Natural killer cell (primary cell): ENCODE data around the gene LYRM7. TPM values are rescaled to one million over a fixed set of nuclear protein-coding genes. Genes with fewer than 3 reads are reported as not detected.

Experiments used
- ATAC-seq, 3 donors: fragments of 150-1000 bp in 2 of 3; fragments of 200-7000 bp in 1 of 3; cut with Tn5 transposase; 1 replicate in 1 of 3; 2 replicates in 2 of 3; pipeline ENCODE4 v1.10.0; 2021; ENCODE audit warnings: mild to moderate bottlenecking in 2 of 3, moderate library complexity in 2 of 3
- DNase-seq, 2 donors: peaks; one replicate each; pipeline versions ENCODE4 v3.0.0 to v3.0.0-alpha.2; 2013 to 2021; ENCODE audit warnings: mixed read lengths in 1 of 2
- H3K27ac ChIP-seq: one replicate; pipeline ENCODE4 v1.5.1; 2013; ENCODE audit warnings: mild to moderate bottlenecking, low read length
- H3K27me3 ChIP-seq: one replicate; pipeline ENCODE4 v1.6.1; 2013; ENCODE audit warnings: low read length; ENCODE audit not compliant: control insufficient read depth, insufficient read depth
- H3K36me3 ChIP-seq: one replicate; pipeline ENCODE4 v1.6.1; 2013; ENCODE audit warnings: low read length; ENCODE audit not compliant: control insufficient read depth, insufficient read depth
- H3K4me1 ChIP-seq: one replicate; pipeline ENCODE4 v1.6.1; 2013; ENCODE audit warnings: low read length; ENCODE audit not compliant: control insufficient read depth, insufficient read depth
- H3K4me3 ChIP-seq: one replicate; pipeline ENCODE4 v1.5.1; 2013; ENCODE audit warnings: low read length
- H3K9me3 ChIP-seq: one replicate; pipeline ENCODE4 v1.6.1; 2013; ENCODE audit warnings: low read length; ENCODE audit not compliant: control insufficient read depth, insufficient read depth
- H3K27ac Mint-ChIP-seq, 2 donors: one replicate each; pipeline ENCODE4 v1.8.0; 2022; ENCODE audit warnings: mild to moderate bottlenecking in 2 of 2, mixed read lengths in 2 of 2, moderate library complexity in 1 of 2
- H3K27me3 Mint-ChIP-seq, 2 donors: one replicate each; pipeline ENCODE4 v1.8.0; 2022; ENCODE audit warnings: low read depth in 2 of 2, mixed read lengths in 2 of 2
- H3K36me3 Mint-ChIP-seq: one replicate; pipeline ENCODE4 v1.8.0; 2022; ENCODE audit warnings: mixed read lengths
- H3K4me1 Mint-ChIP-seq, 2 donors: one replicate each; pipeline ENCODE4 v1.8.0; 2022; ENCODE audit warnings: mixed read lengths in 2 of 2
- H3K4me3 Mint-ChIP-seq: one replicate; pipeline ENCODE4 v1.8.0; 2022; ENCODE audit warnings: mild to moderate bottlenecking, moderate library complexity, mixed read lengths
- H3K9me3 Mint-ChIP-seq, 2 donors: one replicate each; pipeline ENCODE4 v1.8.0; 2022; ENCODE audit warnings: mixed read lengths in 2 of 2
- CTCF ChIP-seq: fragments of 200-600 bp; IDR thresholded peaks from one replicate; pipeline ENCODE4 v1.8.0; 2022; ENCODE audit warnings: antibody characterized with exemption
- WGBS: methylation state at CpG from one replicate; pipeline ENCODE4 v1.1.7; 2013; ENCODE audit warnings: missing lambda C conversion rate; ENCODE audit not compliant: insufficient coverage; 5-methylcytosine and 5-hydroxymethylcytosine counted together
- intact Hi-C: fragments of 100-400 bp; cut with micrococcal nuclease; formaldehyde crosslinking; loops from one replicate; pipeline ENCODE4 v1.14.2; 2022
- total RNA-seq, 4 donors: library from RNA; stranded (reverse); fragments of 120-200 nt in 1 of 4; gene quantifications; one replicate each; pipeline versions ENCODE4 v1.2.3 to v1.2.4, GENCODE V29; 2013 to 2022

Gene LYRM7
- total RNA-seq, 3 donors from 2014 or later (not counting 1 experiment from before 2014, with no cell fraction given): 7.4 to 9.7 (median 7.6) TPM

GRCh38 chr5:131194725-131195124, 24.0 kb downstream of the LYRM7 start:
- Histone ChIP-seq H3K4me3 (no peak overlapping the region), H3K36me3 (peaks cover 2% of the 10 kb centered on the region), H3K4me1 (no peaks in the 10 kb centered on the region), H3K27ac (no peak overlapping the region), H3K9me3 (no peaks in the 10 kb centered on the region), H3K27me3 (no peaks in the 10 kb centered on the region)
- TF ChIP-seq CTCF: no peak
- no peaks in the 10 kb centered on the region for H3K9me3 Mint-ChIP-seq
- H3K36me3 Mint-ChIP-seq: no peaks in the 10 kb centered on the region
- no peak for DNase-seq
- H3K27me3 Mint-ChIP-seq: no peaks in the 10 kb centered on the region
- no peak for ATAC-seq
- intact Hi-C loops: no loop called here
- no peak overlapping the region for H3K27ac Mint-ChIP-seq
- no peaks in the 10 kb centered on the region for H3K4me1 Mint-ChIP-seq
- H3K4me3 Mint-ChIP-seq: no peak overlapping the region
- 96% methylated on average over 5 of the region's 5 CpGs for WGBS

- no peaks in the 10 kb centered on the region for H3K36me3 Mint-ChIP-seq
- no peaks in the 10 kb centered on the region for H3K4me1 Mint-ChIP-seq
- peaks cover 5% of the 10 kb centered on the region for H3K36me3 ChIP-seq
- H3K27me3 ChIP-seq: no peaks in the 10 kb centered on the region
- no peak for DNase-seq
- no peak for ATAC-seq
- no peak overlapping the region for H3K4me3 Mint-ChIP-seq
- TF ChIP-seq CTCF: no peak
- intact Hi-C loops: no loop called here
- H3K27me3 Mint-ChIP-seq: no peaks in the 10 kb centered on the region
- H3K9me3 ChIP-seq: no peaks in the 10 kb centered on the region
- H3K27ac Mint-ChIP-seq: peak overlapping the region in 1 of 2 donors; percentile 29
- H3K9me3 Mint-ChIP-seq: no peaks in the 10 kb centered on the region
- no peak overlapping the region for H3K27ac ChIP-seq
- H3K4me3 ChIP-seq: no peak overlapping the region
- H3K4me1 ChIP-seq: no peaks in the 10 kb centered on the region
These were observed 25.0 kb downstream of the LYRM7 start for GRCh38 chr5:131195696-131196095.

- intact Hi-C loops: no loop called here
- TF ChIP-seq CTCF: no peak
- no peak overlapping the region for H3K4me3 ChIP-seq
- no peaks in the 10 kb centered on the region for H3K4me1 ChIP-seq
- H3K27me3 ChIP-seq: no peaks in the 10 kb centered on the region
- Mint-ChIP-seq H3K4me1 (no peaks in the 10 kb centered on the region), H3K27ac (no peak overlapping the region), H3K27me3 (no peaks in the 10 kb centered on the region), H3K36me3 (no peaks in the 10 kb centered on the region), H3K9me3 (no peaks in the 10 kb centered on the region), H3K4me3 (no peak overlapping the region)
- no peak overlapping the region for H3K27ac ChIP-seq
- no peak for ATAC-seq
- H3K9me3 ChIP-seq: no peaks in the 10 kb centered on the region
- peaks cover 5% of the 10 kb centered on the region for H3K36me3 ChIP-seq
- DNase-seq: no peak
- 93% methylated on average over 4 of the region's 4 CpGs for WGBS
These were observed 25.6 kb downstream of the LYRM7 start for GRCh38 chr5:131196331-131196730.

- Mint-ChIP-seq H3K27ac (no peak overlapping the region), H3K9me3 (no peaks in the 10 kb centered on the region), H3K4me1 (no peaks in the 10 kb centered on the region), H3K27me3 (no peaks in the 10 kb centered on the region), H3K4me3 (no peak overlapping the region), H3K36me3 (no peaks in the 10 kb centered on the region)
- Histone ChIP-seq H3K4me3 (no peak overlapping the region), H3K9me3 (no peaks in the 10 kb centered on the region), H3K4me1 (no peaks in the 10 kb centered on the region), H3K27ac (no peak overlapping the region), H3K36me3 (peaks cover 5% of the 10 kb centered on the region), H3K27me3 (no peaks in the 10 kb centered on the region)
- DNase-seq: no peak
- no peak for ATAC-seq
- no peak for TF ChIP-seq CTCF
- intact Hi-C loops: no loop called here
- 89% methylated on average over 4 of the region's 5 CpGs for WGBS
These were observed 27.9 kb downstream of the LYRM7 start for GRCh38 chr5:131198625-131199024.
